ENCODE results near the gene EPHB6.
A peak's percentile ranks its signal among the peaks of the same experiment; 100 is the strongest.

The EPHB6 gene

GRCh38 chr7:142864980-142865747 is 10.3 kb downstream of the EPHB6 start:
- Histone ChIP-seq H3K4me3 (ENCODE audit: low read depth, low read length) (no peak overlapping the region), H3K36me3 (no peaks in the 10 kb centered on the region), H3K9me3 (no peaks in the 10 kb centered on the region), H3K27me3 (no peaks in the 10 kb centered on the region), H3K4me1 (no peaks in the 10 kb centered on the region)
- TF ChIP-seq, protein P1, sequence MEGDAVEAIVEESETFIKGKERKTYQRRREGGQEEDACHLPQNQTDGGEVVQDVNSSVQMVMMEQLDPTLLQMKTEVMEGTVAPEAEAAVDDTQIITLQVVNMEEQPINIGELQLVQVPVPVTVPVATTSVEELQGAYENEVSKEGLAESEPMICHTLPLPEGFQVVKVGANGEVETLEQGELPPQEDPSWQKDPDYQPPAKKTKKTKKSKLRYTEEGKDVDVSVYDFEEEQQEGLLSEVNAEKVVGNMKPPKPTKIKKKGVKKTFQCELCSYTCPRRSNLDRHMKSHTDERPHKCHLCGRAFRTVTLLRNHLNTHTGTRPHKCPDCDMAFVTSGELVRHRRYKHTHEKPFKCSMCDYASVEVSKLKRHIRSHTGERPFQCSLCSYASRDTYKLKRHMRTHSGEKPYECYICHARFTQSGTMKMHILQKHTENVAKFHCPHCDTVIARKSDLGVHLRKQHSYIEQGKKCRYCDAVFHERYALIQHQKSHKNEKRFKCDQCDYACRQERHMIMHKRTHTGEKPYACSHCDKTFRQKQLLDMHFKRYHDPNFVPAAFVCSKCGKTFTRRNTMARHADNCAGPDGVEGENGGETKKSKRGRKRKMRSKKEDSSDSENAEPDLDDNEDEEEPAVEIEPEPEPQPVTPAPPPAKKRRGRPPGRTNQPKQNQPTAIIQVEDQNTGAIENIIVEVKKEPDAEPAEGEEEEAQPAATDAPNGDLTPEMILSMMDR (IDR thresholded peaks at IDR 0.05; ENCODE audit: low read depth, low read length): no peak
- no peak for DNase-seq

DNA sequence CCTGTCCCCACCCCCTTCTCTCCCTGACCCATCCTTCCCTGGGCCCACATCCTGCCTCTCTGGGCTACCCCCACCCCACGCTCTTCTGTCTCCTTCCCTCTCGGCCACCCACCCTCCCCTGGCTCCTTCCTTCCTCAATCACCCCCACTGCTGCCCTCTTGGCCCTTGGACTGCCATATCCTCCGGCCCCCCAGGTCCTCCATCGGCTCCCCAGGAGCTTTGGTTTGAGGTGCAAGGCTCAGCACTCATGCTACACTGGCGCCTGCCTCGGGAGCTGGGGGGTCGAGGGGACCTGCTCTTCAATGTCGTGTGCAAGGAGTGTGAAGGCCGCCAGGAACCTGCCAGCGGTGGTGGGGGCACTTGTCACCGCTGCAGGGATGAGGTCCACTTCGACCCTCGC is 10.9 kb downstream of the EPHB6 start:
- Histone ChIP-seq H3K4me1 (no peaks in the 10 kb centered on the region), H3K9me3 (no peaks in the 10 kb centered on the region), H3K27me3 (no peaks in the 10 kb centered on the region), H3K36me3 (no peaks in the 10 kb centered on the region), H3K4me3 (ENCODE audit: low read depth, low read length) (no peak overlapping the region)
- TF ChIP-seq, protein P1 (IDR thresholded peaks at IDR 0.05; ENCODE audit: low read depth, low read length): no peak
- DNase-seq: no peak

- Histone ChIP-seq H3K27me3 (no peaks in the 10 kb centered on the region), H3K36me3 (no peaks in the 10 kb centered on the region), H3K4me1 (no peaks in the 10 kb centered on the region), H3K4me3 (ENCODE audit: low read depth, low read length) (no peak overlapping the region), H3K9me3 (no peaks in the 10 kb centered on the region)
- peak; percentile 38 for DNase-seq
- TF ChIP-seq, protein P1 (IDR thresholded peaks at IDR 0.05; ENCODE audit: low read depth, low read length): peak; percentile 53
Observed at GRCh38 chr7:142866361-142867096, 11.7 kb downstream of the EPHB6 start.

GRCh38 chr7:142867097-142867378 is 12.2 kb downstream of the EPHB6 start:
- TF ChIP-seq, protein P1 (IDR thresholded peaks at IDR 0.05; ENCODE audit: low read depth, low read length): no peak
- no peak for DNase-seq
- H3K4me3 ChIP-seq (ENCODE audit: low read depth, low read length): no peak overlapping the region
- no peaks in the 10 kb centered on the region for H3K4me1 ChIP-seq
- no peaks in the 10 kb centered on the region for H3K36me3 ChIP-seq
- H3K9me3 ChIP-seq: no peaks in the 10 kb centered on the region
- no peaks in the 10 kb centered on the region for H3K27me3 ChIP-seq

DNA sequence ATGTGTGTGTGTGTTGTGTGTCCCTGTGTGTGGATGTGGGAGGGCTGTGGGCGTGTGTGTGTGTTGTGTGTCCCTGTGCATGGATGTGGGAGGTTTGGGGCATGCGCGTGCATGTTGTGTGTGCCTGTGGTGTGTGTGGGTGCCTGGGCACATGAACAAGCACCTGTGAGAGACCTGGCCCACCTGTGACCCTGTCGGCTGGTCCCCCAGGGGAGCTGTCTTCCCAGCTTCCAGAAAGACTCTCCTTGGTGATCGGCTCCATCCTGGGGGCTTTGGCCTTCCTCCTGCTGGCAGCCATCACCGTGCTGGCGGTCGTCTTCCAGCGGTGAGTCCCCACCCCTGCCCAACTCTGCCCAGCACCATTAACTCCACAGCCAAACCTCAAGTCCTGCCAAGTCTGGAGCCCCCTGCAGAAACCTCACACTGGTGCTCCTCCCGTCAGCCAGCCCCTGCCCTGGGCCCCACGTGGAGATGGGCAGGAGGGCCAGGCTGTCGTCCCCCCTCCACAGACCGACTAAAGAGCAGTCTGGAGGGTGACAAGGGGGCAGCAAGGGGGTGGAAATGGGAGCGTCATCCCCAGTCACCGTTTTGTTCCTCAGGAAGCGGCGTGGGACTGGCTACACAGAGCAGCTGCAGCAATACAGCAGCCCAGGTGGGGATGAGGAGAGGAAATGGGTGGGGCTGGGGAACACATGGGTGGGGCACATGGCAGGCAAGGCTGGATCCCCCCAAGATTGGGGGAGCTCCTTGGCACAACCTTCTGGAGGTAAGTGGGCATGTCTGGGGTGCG is 12.7 kb downstream of the EPHB6 start:
- no peak overlapping the region for H3K4me3 ChIP-seq (ENCODE audit: low read depth, low read length)
- H3K9me3 ChIP-seq: no peaks in the 10 kb centered on the region
- H3K4me1 ChIP-seq: no peaks in the 10 kb centered on the region
- no peak for DNase-seq
- TF ChIP-seq, protein P1 (IDR thresholded peaks at IDR 0.05; ENCODE audit: low read depth, low read length): no peak
- no peaks in the 10 kb centered on the region for H3K27me3 ChIP-seq
- no peaks in the 10 kb centered on the region for H3K36me3 ChIP-seq

All from BE2C (cell line).